Measurements from ENCODE around the gene KIF21A. TPM values are rescaled to one million over a fixed set of nuclear protein-coding genes. Genes with fewer than 3 reads are reported as not detected.

Gene KIF21A
- total and polyA plus RNA-seq, 2 experiments from 2014 or later = 19.4 to 41.3 TPM

GRCh38 chr12:39287817-39288216 lies 155.1 kb downstream of the KIF21A start:
- Histone ChIP-seq H3K27me3 (no peaks in the 10 kb centered on the region), H3K4me1 (ENCODE audit: low read depth) (no peaks in the 10 kb centered on the region), H3K36me3 (no peaks in the 10 kb centered on the region), H3K9me3 (ENCODE audit: low read depth) (no peaks in the 10 kb centered on the region), H3K27ac (no peak overlapping the region), H3K4me3 (no peak overlapping the region)
- TF ChIP-seq CTCF (IDR thresholded peaks at IDR 0.05; ENCODE audit: low read depth, low read length) = no peak
- no peak for DNase-seq (ENCODE audit: low read depth in 1 of 2, low spot score in 1 of 2)

- H3K9me3 ChIP-seq (ENCODE audit: low read depth) = no peaks in the 10 kb centered on the region
- H3K4me1 ChIP-seq (ENCODE audit: low read depth) = no peaks in the 10 kb centered on the region
- H3K27ac ChIP-seq = no peak overlapping the region
- H3K36me3 ChIP-seq = no peaks in the 10 kb centered on the region
- no peaks in the 10 kb centered on the region for H3K27me3 ChIP-seq
- no peak overlapping the region for H3K4me3 ChIP-seq
- TF ChIP-seq CTCF (IDR thresholded peaks at IDR 0.05; ENCODE audit: low read depth, low read length) = no peak
- no peak for DNase-seq (ENCODE audit: low read depth in 1 of 2, low spot score in 1 of 2)
Measured at GRCh38 chr12:39287409-39287808, 155.5 kb downstream of the KIF21A start.

- no peak for TF ChIP-seq CTCF (IDR thresholded peaks at IDR 0.05; ENCODE audit: low read depth, low read length)
Measured at GRCh38 chr12:39278426-39278825, 164.5 kb downstream of the KIF21A start.

GRCh38 chr12:39277416-39277815 lies 165.5 kb downstream of the KIF21A start:
- Histone ChIP-seq H3K27me3 (no peaks in the 10 kb centered on the region), H3K4me1 (ENCODE audit: low read depth) (no peaks in the 10 kb centered on the region), H3K4me3 (no peak overlapping the region), H3K9me3 (ENCODE audit: low read depth) (no peaks in the 10 kb centered on the region), H3K27ac (no peak overlapping the region), H3K36me3 (no peaks in the 10 kb centered on the region)
- DNase-seq (ENCODE audit: low read depth in 1 of 2, low spot score in 1 of 2) = peak in 1 of 2 donors; percentile 6
- TF ChIP-seq CTCF (IDR thresholded peaks at IDR 0.05; ENCODE audit: low read depth, low read length) = no peak

More at GRCh38 chr12:39278426-39278825, 164.5 kb downstream of the KIF21A start:
- no peaks in the 10 kb centered on the region for H3K9me3 ChIP-seq (ENCODE audit: low read depth)
- no peak overlapping the region for H3K4me3 ChIP-seq
- no peaks in the 10 kb centered on the region for H3K27me3 ChIP-seq
- no peak for DNase-seq (ENCODE audit: low read depth in 1 of 2, low spot score in 1 of 2)
- H3K36me3 ChIP-seq = no peaks in the 10 kb centered on the region
- H3K27ac ChIP-seq = no peak overlapping the region
- H3K4me1 ChIP-seq (ENCODE audit: low read depth) = no peaks in the 10 kb centered on the region

GRCh38 chr12:39275846-39276245 lies 167.1 kb downstream of the KIF21A start:
- no peaks in the 10 kb centered on the region for H3K9me3 ChIP-seq (ENCODE audit: low read depth)
- no peaks in the 10 kb centered on the region for H3K4me1 ChIP-seq (ENCODE audit: low read depth)
- no peak overlapping the region for H3K27ac ChIP-seq
- TF ChIP-seq CTCF (IDR thresholded peaks at IDR 0.05; ENCODE audit: low read depth, low read length) = no peak
- no peaks in the 10 kb centered on the region for H3K36me3 ChIP-seq
- DNase-seq (ENCODE audit: low read depth in 1 of 2, low spot score in 1 of 2) = no peak
- no peak overlapping the region for H3K4me3 ChIP-seq
- no peaks in the 10 kb centered on the region for H3K27me3 ChIP-seq
